ENCODE measurements around the gene TFF2. TPM values are rescaled to one million over a fixed set of nuclear protein-coding genes. Genes with fewer than 3 reads are reported as not detected.

TFF2 gene
- total RNA-seq, 1 donor from 2014 or later, result not detected

- no peak for DNase-seq (ENCODE audit: low read depth in 2 of 2)
Measured at GRCh38 chr21:42346866-42347600, 3.8 kb downstream of the TFF2 start.

DNA sequence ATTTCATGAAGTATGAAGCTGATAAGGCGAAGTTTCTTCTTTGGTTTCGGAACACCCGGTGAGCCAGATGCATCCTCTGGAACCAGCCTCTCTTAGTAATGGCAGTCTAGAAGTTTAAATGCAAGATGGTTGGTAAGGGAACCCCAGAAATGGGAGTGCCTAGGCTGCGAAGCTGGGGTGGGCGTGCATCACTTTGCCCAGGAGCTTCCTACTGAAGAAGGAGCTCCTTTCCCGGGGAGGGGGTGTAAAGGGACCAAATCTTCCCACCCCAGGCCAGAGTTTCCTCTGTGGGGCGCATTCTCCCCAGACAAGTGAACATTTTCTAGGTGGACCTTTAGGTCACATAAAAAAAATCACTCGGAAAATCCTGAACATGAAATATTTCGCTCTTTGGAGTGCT is 4.4 kb downstream of the TFF2 start:
- no peak for DNase-seq (ENCODE audit: low read depth in 2 of 2)

GRCh38 chr21:42344631-42345030 is 6.2 kb downstream of the TFF2 start:
- DNase-seq (ENCODE audit: low read depth in 2 of 2), result no peak

DNA sequence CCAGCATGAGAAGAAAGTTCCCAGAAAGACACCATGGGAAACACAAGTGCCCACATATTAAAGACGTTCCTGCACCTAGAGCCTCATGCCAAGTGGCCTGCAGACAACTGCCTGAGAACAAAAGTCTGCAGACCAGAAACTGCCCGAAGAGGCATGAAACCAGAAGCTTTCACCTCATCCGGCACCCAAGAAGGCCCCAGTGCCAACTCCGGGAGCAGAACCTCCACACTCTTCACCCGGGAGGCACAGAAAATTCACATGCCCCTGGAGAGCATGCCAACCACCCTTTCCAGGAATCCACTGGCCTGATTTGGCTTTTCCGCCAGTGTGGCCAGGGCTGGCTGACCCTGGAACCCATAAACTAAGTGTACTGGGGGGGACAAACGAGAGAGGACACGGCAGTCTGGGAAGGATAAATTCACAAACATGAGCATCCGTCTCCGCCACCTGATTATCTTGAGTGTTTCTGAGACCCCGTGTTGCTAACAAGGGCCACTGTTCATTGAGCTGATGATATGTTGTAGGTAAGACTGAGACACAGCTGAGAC is 6.8 kb downstream of the TFF2 start:
- no peak for DNase-seq (ENCODE audit: low read depth in 2 of 2)

GRCh38 chr21:42343556-42343955 is 7.2 kb downstream of the TFF2 start:
- no peak for DNase-seq (ENCODE audit: low read depth in 2 of 2)

DNA sequence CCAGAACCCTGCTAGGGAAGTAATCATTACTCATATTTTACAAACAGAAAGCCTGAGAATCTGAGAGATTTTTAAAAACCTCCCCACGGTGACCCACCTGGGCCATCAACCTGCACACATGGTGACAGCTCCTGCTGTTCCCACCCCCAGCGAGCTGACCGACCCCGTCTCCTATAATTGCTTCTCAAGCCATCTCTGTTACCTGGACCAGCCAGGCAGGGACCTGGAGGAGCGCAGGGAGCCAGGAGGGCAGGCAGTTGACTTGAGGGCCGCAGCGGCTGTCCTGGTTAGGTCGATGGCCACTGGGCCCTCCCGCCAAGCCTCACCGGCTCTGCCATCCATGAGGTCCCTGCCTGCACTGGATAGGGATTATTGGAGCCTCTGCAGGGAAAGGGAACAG is 7.7 kb downstream of the TFF2 start:
- DNase-seq (ENCODE audit: low read depth in 2 of 2), result no peak

- no peak for DNase-seq (ENCODE audit: low read depth in 2 of 2)
Measured at GRCh38 chr21:42341776-42342542, 8.8 kb downstream of the TFF2 start.

GRCh38 chr21:42340187-42341050 is 10.4 kb downstream of the TFF2 start:
- no peak for DNase-seq (ENCODE audit: low read depth in 2 of 2)

DNA sequence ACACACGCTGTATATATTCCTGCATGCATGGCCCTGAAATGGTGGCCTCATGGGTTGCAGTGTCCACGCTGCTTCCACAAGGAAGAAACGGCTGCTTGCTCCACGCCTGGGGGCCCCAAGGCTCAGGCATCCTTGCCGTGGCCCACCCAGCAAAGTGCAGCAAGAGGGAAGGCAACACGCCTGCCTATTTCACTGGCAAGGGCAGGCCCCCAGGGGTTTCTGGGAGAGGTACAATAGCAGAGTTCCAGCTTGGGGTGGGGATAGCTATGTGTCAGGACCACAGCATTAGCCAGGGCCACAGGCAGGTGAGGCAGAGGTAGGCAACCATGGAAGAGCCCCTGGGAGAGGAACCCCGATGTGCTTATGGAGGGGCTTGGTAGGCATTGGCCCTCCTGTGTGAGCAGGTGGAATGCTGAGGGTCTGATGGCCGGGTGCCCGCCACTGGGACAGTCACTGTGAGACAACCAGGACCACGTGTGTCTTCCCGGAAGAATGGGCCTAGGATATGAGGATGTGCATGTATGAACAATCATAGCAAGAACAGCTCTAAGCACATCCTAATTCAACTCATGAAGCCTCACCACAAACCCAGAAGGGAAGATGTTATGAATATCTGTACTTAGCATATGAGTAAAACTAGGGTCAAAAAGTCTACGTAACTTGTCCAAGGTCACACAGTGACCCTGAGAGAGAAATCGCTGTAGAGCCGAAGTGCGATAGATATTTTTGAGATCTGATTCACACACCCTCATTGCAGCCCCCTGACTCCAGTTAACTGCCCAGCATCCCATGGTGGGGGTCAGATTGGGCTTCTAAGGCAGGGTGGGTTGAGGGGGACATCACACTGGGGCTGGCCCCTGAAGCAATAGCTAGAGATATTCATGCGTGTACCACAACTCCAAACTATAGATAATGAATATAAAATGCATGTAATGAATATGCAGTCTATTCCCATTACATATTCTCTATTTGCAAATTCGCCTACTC is 11.8 kb downstream of the TFF2 start:
- no peak for DNase-seq (ENCODE audit: low read depth in 2 of 2)

DNA sequence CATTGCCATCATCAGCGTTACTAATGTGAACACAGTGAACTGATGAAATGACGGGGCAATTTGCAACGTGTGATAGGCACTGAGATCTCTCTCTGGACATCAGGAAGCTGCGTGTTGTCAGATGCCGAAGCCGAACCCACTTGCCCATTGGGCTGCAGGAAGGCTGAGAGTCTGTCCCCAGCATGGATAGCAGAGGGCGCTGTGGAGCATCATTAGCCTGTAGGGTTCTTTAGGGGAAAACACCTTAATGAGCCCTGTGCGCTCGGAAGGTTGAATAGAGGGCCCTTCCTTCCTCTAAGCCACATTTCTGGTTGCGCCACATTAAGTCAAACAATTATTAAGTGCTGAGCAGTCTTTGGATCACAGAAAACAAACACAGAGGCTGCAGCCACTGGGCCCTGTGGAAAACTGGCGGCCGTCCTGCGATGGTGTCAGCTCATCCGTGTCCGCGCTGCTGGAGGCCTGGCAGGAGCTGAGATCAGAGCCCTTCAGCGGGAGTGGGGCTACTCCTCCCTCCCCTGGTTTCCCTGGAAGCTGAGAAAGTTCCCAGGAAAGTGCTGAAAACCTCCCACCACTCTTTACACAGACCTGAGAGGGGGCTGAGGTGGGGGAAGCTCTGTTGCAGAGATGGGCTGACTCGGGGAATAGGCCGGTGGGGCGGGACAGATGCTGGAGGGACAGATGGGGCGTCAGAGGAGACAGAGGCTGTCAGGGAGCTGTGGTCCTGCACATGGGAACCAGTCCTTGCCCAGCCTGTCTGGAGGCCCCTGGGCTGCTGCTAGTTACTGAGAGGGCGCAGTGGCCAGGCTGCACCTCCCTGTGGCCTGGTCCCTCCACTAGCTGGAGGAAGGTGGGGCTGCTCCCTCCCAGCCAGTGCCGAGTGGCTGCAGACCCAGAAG is 12.7 kb downstream of the TFF2 start:
- peak; percentile 63 to 92 for DNase-seq (ENCODE audit: low read depth in 2 of 2)

DNA sequence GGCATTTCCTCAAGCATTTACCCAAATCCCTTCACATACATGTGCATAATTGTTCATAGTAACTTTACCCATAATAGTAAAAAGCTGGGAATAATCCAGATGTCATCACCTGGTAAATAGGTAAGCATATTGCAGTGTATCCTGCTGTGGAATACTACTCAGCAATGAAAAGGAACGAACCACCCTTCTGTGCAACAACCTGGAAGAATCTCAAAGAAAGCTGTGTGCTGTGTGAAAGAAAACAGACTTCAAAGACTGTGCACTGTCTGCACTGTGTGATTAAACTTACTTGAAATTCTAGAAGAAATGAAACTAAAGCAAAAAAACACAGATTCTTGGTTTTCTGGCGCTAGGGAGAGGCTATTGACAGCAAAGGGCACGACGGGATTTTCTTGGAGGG is 13.5 kb downstream of the TFF2 start:
- DNase-seq (ENCODE audit: low read depth in 2 of 2), result no peak

DNA sequence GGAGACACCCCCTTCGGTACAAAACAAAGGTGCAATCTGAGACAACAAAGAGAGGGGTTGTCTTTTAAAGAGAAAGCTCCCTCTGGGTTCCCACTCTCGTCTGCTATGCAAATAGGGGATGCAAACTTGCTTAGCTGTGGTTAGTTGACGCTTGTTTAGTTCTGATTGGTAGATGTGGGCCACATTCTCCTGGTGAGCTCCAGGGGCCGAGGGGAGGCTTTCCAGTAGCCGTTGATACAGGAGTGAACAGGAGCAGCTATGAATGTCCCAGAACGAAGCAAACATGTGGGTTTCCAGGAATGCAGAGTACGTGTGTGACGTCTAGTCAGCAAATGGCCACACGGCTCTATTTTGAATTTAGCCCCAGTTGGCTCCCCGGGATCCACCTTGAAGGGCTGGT is 14.7 kb downstream of the TFF2 start:
- DNase-seq (ENCODE audit: low read depth in 2 of 2), result no peak

DNA sequence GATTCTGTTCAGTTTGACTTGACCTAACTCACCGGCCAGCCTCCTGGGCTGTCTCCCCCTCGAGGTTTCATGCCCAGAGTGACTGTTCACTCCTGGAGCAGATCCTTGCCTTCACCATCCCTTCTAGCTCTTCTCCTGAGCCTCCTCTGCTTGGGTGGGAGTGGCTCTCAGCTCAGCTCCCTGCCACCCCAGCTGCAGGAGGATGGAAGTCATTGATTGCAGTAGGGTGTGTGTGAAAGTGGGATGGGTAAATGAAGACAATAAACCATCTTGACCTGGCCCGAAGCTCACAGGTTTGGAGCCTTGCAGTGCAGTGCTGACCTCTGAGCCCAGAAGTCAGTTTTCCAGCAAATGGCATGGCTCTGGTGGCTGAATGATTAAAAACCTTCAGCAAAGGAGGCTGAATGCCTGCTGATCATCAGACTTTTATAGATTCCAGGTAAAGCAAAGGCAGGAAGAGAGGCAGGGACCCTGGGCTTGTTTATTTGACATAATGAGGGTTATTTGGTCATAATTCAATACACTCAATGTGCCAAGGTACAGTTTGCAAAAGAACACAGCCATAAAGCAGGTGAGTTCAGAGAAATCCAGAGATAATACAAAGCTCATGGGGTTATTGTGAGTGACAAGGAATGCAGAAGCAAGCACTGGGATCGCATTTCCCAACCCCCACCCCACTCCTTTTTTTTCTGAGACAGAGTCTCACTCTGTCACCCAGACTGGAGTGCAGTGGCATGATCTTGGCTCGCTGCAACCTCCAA is 18.1 kb downstream of the TFF2 start:
- DNase-seq (ENCODE audit: low read depth in 2 of 2), result no peak

DNA sequence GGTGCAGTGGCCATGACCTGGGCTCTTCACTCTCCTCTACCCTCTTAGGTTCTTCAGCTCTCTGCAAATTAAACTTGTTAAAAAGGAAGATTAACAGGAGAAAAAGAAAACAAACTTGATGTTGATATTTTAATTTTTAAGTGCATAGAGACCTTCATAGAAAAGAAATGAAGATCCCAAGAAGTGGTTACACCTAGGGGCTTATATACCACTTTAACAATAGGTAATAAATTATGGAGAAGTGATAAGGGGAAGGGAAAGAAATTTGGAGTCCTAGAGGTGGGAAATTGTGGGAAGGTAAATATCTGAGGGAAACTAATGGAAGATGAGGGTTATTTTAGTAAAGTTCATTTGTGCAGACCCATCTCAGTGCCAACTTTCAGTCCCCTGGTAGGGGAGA is 19.1 kb downstream of the TFF2 start:
- DNase-seq (ENCODE audit: low read depth in 2 of 2), result no peak

GRCh38 chr21:42330380-42331371 is 20.1 kb downstream of the TFF2 start:
- no peak for DNase-seq (ENCODE audit: low read depth in 2 of 2)

GRCh38 chr21:42324896-42325295 is 25.9 kb downstream of the TFF2 start:
- DNase-seq (ENCODE audit: low read depth in 2 of 2), result no peak

- DNase-seq (ENCODE audit: low read depth in 2 of 2), result no peak
Measured at GRCh38 chr21:42321845-42322244, 28.9 kb downstream of the TFF2 start.

GRCh38 chr21:42321231-42321630 is 29.6 kb downstream of the TFF2 start:
- DNase-seq (ENCODE audit: low read depth in 2 of 2), result no peak
